Umbilical cord (tissue), 2 donors: ENCODE data around the gene MRPL17. TPM values are rescaled to one million over a fixed set of nuclear protein-coding genes. Genes with fewer than 3 reads are reported as not detected.
"Not testable (repeated sequence)": the region's sequence is repeated elsewhere in the genome, so short reads cannot be mapped to it uniquely, and the experiment has no call there.

Experiments
- DNase-seq: peaks from one replicate; pipeline ENCODE4 v3.0.0-alpha.2; 2015; ENCODE audit warnings: low spot score
- total RNA-seq: library from RNA; depleted of rRNA; stranded (reverse); fragments of >200 nt; gene quantifications from one replicate; pipeline ENCODE4 v1.2.3, GENCODE V29; 2014; ENCODE audit warnings: low replicate concordance; ENCODE audit not compliant: insufficient read depth

Gene MRPL17
- total RNA-seq = 55.4 TPM

GRCh38 chr11:6682936-6683861, at the start of gene MRPL17:
MRPL17 (minus strand) TSS chr11:6683340; CDS start chr11:6683296, 44 bp downstream.
- DNase-seq = peak; percentile 100

DNA sequence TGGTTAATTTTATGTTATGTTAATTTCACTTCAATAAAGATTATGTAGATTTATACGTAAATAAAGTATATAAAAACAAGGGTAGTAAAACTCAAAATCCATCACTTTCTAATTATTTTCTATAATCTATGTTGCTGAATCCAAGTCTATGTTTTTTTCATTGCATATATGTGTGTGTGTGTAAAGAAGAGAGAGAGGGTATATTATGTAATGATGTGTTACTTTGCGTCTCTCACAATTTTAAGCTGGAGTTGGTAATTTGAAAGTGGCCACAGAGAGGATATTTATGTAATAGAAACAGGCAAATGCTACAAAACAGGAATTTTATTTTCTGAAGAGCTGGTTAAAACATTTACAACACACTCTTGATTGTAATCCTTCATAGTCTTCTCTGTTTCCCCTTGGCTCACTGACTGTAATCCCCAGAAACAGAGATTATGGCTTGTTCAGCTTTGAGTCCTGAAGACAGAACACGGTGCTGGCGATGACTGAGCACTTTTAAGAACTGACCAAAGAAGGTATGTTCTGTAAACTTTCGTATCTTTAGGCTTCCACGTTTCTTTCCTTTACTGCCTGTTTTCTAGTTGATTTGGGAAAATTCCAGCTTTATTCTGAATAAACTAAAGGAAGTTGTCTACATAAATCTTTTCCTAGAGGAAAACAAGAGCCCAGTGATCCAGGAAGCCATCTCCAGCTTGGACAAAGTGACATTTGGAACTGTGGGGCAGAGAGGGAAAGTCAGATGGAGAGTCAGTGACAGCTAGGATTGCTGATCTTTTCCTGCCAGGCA, 45.0 kb upstream of the MRPL17 start:
- DNase-seq = peak; percentile 46

DNA sequence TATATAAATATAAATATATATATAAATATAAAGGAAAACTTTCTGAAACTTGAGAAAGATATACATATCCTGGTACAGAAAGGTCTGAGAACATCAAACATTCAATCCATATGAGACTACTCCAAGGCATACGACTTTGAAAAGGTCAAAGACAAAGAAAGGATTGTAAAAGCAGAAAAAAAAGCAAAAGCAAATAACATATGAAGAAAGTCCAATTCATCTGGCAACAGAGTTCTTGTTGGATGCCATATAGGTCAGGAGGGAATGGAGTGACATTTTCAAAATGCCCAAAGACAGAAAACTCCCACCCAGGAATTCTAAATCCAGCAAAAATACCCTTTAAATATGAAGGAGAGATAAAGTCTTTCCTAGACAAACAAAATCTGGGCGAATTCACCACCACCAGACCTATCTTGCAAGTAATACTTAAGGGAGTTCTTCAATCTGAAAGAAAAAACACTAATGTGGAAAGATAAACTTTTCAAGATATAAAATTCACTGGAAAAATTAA, 42.3 kb upstream of the MRPL17 start:
- no peak for DNase-seq

- no peak for DNase-seq
Observed at GRCh38 chr11:6724013-6724412, 40.9 kb upstream of the MRPL17 start.

- no peak for DNase-seq
Observed at GRCh38 chr11:6721343-6721742, 38.2 kb upstream of the MRPL17 start.

GRCh38 chr11:6719576-6719975, 36.4 kb upstream of the MRPL17 start:
- DNase-seq = no peak

DNA sequence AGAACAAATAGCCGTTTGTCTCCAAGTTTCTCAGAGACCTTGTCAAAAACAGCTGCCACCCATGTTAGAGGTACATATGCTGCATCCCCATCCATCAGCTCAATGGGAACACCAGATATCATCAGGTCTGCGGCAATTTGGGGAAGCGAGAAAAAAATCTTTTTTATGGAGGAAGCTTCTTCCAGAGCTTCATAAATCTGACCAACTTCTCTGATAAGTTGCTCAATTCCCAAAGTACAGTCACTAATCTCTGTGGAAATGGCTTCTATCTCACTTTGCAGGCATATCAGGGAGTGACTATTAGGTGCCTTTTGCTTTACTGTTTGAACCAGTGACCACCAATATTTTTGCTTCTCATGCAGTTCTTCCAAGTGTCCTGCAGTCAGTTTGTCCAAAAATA, 34.3 kb upstream of the MRPL17 start:
- DNase-seq = no peak

DNA sequence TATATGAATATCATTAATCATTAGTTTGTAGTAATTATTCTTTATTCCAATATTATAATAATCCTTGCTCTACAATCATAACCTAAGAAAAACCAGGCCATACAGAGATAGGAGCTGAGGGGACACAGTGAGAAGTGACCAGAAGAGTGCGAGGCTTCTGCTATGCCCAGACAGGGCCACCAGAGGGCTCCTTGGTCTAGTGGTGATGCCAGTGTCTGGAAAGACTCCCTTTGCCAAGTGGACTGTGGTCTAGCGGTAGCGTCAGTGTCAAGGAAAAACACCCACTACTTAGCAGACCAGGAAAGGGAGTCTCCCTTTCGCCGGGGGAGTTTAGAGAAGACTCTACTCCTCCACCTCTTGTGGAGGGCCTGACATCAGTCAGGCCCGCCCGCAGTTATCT, 28.4 kb upstream of the MRPL17 start:
- not testable (repeated sequence) for DNase-seq

- no peak for DNase-seq
Observed at GRCh38 chr11:6708876-6709275, 25.7 kb upstream of the MRPL17 start.

GRCh38 chr11:6705905-6706535, 22.9 kb upstream of the MRPL17 start:
- DNase-seq = peak; percentile 78

- peak; percentile 88 for DNase-seq
Observed at GRCh38 chr11:6703247-6704063, 20.3 kb upstream of the MRPL17 start.

DNA sequence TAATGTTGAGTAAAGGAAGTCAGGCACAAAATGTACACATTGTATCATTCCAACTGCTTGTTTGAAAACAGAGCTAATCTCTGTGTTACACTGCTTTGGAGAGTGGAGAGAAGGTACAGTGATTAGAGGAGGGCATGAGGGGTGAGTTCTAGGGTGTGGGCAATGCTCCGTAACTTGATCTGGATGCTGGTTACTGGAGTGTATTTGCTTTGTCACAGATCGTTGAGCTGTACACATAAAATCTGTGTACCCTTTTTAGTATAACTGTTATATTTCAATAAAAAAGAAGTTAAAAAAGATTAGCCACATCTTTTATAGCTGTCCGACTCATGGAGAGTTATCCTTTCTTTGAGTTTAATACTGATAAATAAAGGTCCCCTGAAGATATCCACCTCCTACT, 18.8 kb upstream of the MRPL17 start:
- DNase-seq = not testable (repeated sequence)

DNA sequence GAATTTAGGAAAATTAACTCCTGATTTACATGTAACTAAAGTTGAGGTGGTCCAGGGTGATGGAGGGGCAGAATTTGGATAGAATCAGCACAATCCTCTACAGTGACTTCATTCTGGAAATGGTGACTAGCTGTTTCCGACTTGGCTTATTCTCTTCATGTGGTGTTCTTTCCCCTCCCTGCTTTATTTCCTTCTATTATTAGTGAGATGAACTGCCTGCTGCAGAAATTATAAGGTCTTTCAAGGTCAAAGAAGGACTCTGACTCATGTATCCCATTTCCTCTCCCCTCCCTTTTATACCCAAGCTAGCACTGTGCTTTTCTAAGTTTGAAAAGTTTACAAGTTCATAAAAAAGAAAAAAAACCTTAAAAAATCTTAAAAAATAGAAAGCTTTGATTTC, 12.2 kb upstream of the MRPL17 start:
- DNase-seq = peak; percentile 66

DNA sequence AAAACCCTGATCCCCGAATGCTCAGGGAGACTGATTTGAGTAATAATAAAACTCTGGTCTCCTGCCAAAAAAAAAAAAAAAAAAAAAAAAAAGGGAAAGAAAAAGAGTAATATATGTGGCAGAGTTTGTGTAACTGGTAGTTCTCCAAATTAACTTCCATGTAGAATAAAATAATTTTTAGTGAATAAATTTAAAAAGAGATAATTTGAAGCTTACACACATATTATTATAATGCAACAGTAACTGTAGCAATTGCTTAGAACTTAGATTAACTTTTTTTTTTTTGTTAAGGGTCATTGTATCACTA, 11.0 kb upstream of the MRPL17 start:
- no peak for DNase-seq

GRCh38 chr11:6693342-6694228, 10.4 kb upstream of the MRPL17 start:
- peak; percentile 88 for DNase-seq

DNA sequence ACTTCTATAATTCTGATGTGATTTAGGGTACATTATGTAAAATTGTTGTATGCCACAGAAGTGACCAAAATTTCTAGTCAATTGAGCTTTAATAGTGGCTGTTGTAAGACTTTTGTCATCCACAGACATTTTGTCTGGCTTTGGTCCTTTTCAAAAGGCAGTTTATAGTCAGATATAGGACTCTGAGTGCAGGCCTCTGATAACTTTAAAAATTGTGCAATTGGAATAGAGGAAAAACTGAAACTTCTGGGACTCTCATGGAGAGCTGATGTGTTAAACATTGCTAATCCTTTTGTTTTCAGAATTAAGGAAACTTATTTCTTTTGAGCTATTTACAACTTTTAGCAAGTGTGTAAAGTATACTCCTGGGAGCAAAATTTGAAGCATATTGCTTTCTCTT, 9.0 kb upstream of the MRPL17 start:
- no peak for DNase-seq

DNA sequence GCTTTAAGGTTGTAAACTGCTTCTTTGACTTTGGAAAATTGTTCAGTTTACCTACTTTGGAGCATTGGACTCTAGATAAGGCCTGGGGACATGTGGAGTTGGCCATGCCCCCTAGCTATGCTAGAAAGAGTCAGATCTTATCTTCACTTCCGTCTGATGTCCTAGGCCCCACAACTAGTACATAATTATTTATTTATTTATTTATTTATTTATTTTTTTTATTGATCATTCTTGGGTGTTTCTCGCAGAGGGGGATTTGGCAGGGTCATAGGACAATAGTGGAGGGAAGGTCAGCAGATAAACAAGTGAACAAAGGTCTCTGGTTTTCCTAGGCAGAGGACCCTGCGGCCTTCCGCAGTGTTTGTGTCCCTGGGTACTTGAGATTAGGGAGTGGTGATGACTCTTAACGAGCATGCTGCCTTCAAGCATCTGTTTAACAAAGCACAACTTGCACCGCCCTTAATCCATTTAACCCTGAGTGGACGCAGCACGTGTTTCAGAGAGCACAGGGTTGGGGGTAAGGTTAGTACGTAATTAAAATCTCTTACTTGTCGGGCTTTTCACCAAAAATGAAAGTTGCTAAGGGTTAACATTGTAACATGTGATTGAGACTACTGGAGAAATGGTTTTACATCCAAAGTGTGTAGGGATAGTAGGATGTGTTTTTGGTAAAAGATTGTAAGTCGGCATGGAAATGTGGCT, 7.4 kb upstream of the MRPL17 start:
- DNase-seq = not testable (repeated sequence)

GRCh38 chr11:6687876-6688275, 4.7 kb upstream of the MRPL17 start:
- no peak for DNase-seq

DNA sequence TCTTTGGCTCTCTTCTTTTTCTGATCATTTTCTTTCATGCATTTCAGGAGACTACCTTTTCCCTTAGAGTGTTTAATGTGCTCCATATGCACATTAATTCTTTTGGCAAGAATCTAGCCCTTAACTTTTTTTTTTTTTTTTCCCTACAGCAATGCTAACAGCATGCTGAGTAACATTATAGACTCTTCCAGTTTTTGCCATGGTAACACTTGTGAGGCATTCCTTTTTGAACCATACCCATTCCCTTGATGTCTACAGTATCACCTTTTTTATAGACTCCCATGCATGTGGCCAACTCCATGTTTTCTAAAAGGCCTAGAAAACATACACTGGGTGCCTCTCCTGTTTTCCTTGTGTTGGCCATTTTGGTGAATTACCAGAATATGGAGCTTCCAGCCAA, 2.9 kb upstream of the MRPL17 start:
- no peak for DNase-seq
